Astrocyte of the spinal cord (primary cell): ENCODE results near the gene EMILIN3.

Experiments
- DNase-seq: peaks from one replicate; pipeline ENCODE4 v3.0.0; 2011; ENCODE audit warnings: low read depth, low spot score
- H3K4me3 ChIP-seq: 2 replicates; pipeline ENCODE4 v1.5.1; 2011; ENCODE audit warnings: low read depth, mild to moderate bottlenecking, low read length, moderate library complexity
- in situ Hi-C: cut with HindIII; loops from 2 replicates; pipeline ENCODE4 v1.10.0; 2017; ENCODE audit warnings: low sequenced_read_pairs
- TF ChIP-seq, protein P1 (sequence below): IDR thresholded peaks from 2 replicates; pipeline ENCODE4 v1.5.1; 2012; ENCODE audit warnings: low read depth, mild to moderate bottlenecking, low read length, inconsistent platforms

The EMILIN3 gene

GRCh38 chr20:41336711-41337492, 29.7 kb downstream of the EMILIN3 start:
- DNase-seq = no peak
- TF ChIP-seq, protein P1, sequence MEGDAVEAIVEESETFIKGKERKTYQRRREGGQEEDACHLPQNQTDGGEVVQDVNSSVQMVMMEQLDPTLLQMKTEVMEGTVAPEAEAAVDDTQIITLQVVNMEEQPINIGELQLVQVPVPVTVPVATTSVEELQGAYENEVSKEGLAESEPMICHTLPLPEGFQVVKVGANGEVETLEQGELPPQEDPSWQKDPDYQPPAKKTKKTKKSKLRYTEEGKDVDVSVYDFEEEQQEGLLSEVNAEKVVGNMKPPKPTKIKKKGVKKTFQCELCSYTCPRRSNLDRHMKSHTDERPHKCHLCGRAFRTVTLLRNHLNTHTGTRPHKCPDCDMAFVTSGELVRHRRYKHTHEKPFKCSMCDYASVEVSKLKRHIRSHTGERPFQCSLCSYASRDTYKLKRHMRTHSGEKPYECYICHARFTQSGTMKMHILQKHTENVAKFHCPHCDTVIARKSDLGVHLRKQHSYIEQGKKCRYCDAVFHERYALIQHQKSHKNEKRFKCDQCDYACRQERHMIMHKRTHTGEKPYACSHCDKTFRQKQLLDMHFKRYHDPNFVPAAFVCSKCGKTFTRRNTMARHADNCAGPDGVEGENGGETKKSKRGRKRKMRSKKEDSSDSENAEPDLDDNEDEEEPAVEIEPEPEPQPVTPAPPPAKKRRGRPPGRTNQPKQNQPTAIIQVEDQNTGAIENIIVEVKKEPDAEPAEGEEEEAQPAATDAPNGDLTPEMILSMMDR = no peak
- no peak overlapping the region for H3K4me3 ChIP-seq
- in situ Hi-C loops = no loop called here

GRCh38 chr20:41335591-41335990, 31.0 kb downstream of the EMILIN3 start:
- TF ChIP-seq, protein P1 = no peak
- in situ Hi-C loops = no loop called here
- DNase-seq = no peak
- H3K4me3 ChIP-seq = no peak overlapping the region

DNA sequence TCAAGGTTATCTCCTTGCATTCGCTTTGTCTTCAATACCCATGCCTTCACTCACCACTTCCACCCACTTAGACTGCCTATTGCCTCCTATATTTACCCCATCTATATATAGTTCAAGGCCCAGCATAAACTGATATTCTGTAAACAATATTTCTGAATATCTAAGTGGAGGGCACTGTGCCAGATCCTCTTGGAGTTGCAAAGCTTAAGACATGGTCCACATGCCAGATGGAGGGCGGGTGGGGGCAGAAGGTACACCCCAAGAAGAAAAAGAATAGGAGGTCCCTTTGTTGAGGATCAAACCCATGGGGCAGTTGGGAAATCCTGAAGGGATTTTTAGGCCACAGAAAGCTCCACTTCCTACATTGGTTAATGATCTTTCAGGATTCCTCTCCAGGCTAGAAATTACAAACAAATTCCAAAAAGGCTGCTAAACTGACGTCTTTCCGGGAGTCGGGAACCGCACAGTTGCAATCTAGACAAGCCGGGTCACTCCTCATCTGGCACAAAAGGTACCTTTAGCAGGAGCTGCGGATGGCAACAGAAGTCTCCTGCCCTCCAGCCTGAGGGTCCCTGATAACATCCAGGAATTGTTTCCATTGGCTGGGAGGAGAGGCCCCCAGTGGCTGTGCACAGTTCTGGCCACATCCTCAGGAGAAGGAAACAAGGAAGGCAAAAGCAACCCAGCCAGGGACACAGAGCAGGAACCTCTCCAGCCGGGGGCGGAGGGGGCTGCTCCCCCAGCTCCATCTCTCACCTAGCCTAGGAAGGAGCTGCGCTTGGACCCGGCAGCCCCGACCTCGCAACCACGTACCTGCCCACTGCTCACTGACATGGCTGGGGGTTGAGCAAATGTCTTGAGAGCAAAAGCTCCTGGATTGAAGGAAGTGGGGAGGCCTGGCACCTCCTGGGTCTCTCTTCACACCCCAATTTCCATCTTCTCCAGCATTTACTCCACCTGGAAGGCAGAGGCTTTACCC, 31.9 kb downstream of the EMILIN3 start:
- TF ChIP-seq, protein P1 = no peak
- in situ Hi-C loops = no loop called here
- DNase-seq = no peak
- H3K4me3 ChIP-seq = no peak overlapping the region

GRCh38 chr20:41334036-41334435, 32.6 kb downstream of the EMILIN3 start:
- TF ChIP-seq, protein P1 = no peak
- no peak overlapping the region for H3K4me3 ChIP-seq
- DNase-seq = no peak
- in situ Hi-C loops = no loop called here

DNA sequence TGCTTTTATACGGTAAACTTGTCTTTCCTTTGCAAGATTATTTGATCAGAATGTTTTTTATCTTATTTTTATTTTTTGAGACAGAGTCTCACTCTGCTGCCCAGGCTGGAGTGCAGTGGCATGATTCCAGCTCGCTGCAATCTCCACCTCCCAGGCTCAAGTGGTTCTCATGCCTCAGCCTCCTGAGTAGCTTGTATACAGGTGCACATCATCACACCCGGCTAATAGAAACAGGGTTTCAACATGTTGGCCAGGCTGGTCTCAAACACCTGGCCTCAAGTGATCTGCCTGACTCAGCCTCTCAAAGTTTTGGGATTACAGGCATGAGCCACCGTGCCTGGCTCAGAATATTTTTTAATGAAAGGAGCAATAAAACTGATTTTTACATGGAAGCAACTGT, 34.9 kb downstream of the EMILIN3 start:
- in situ Hi-C loops = no loop called here
- H3K4me3 ChIP-seq = no peak overlapping the region
- DNase-seq = no peak
- TF ChIP-seq, protein P1 = no peak

DNA sequence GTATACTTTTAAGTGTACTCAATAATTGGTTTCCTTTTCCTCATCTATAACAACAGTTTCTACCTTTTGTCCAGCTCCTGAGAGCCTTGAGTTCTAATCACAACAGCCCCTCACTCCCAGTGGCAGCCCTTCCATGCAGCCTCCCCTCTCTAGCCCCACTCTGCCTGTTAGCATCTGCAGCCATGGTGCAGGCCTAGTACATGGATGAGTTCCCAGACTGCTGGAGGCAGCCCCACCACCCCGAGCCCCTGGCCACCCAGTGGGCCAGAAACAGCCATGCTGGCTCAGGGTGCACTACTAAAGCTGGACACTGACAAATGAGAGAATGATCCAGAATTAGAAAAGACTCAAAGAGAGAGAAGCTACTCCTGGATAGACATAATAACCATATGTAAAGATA, 35.7 kb downstream of the EMILIN3 start:
- TF ChIP-seq, protein P1 = no peak

More for the DNA sequence above, 35.7 kb downstream of the EMILIN3 start:
- H3K4me3 ChIP-seq = no peak overlapping the region
- no peak for DNase-seq
- in situ Hi-C loops = no loop called here
